ENCODE measurements around the gene NUP62CL.
"Not testable (repeated sequence)": the region's sequence is repeated elsewhere in the genome, so short reads cannot be mapped to it uniquely, and the experiment has no call there.

Gene NUP62CL

DNA sequence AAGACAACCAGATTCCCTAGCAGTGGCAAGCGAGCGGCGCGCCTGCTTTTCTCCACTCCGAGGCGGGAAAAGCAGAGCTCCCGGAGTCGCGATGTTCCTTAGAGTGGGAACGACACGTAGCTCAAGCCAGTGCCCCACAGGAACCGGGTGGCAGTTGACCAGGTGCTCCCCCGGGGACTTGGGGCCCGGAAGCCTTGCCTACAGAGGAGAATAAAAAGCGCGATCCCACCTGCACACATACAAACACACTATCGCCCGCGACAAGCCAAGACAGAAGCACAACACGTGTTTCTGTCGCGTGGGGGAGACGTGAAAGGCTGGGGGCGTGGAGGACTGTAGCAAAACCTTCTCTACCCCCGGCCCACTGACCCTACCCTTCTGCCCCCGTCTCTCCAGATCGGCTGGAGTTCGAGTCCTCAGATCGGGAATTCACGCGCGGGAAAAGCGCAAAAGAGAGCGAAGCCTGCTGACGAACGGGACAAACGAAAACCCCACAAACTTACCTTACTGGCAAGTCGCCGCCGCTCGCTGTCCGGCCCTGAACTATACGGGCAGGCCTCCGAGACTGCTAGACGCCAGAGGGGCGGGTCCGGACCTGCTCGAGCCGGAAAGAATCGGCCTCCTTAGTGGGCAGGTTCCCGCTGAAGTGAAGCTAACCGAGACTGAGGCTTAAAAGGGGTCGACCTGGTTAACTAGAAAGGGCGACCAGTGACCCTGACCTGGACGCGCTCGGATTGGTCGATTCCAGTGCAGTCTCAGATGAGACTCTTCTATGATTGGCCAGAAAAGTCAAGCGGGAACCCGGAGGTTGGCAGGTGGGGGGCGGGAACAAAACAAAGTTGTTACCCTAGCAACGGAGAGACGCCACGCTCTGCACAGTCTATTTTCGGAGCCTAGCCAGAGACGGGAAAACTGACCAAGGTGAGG, at the start of gene NUP62CL, which contains the start of gene DNAAF6:
TSS of gene NUP62CL (minus strand) at position 664 of the 927 bp plus-strand sequence. CDS start 31,287 bp downstream, outside the sequence.
TSS of gene DNAAF6 (plus strand) at position 842 of the 927 bp plus-strand sequence. CDS start 6,265 bp downstream, outside the sequence.
- no peak for DNase-seq (ENCODE audit: low read depth)

DNA sequence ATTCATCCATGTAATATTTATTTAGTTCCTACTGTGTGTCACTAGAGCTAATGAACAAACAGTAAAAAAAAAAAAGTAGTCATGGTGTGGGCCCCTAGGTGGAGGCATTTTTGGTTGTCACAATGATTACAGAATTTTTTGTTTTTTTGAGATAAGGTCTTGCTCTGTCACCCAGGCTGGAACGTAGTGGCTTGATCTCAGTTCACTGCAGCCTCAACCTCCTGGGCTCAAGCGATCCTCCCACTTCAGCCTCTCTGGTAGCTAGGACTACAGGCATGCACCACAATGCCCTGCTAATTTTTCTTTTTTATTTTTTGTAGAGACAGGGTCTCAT, 22.2 kb upstream of the NUP62CL start:
- no peak for DNase-seq (ENCODE audit: low read depth)

GRCh38 chrX:107227780-107228485, 21.7 kb upstream of the NUP62CL start:
- no peak for DNase-seq (ENCODE audit: low read depth)

DNA sequence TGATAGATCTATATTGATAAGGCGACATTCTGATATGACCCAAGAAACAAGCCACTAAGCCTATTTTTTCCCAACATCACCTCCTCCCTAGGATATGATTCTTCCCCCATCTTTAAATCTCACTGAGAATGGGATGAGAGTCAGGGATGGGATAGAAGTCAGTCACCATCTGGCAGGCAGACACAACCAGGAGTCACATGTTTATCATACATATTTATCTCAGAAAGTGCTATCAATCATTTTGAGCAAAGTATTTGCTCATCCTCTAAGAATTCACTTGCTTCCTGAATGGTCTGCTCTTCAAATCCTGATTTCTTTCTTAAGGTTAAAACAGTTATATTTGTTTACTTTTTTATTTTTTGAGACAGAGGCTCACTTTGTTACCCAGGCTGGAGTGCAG, 20.5 kb upstream of the NUP62CL start:
- no peak for DNase-seq (ENCODE audit: low read depth)

- DNase-seq (ENCODE audit: low read depth) = no peak
Observed at GRCh38 chrX:107213477-107213876, 7.2 kb upstream of the NUP62CL start.

- no peak for DNase-seq (ENCODE audit: low read depth)
Observed at GRCh38 chrX:107207943-107208342, 1.7 kb upstream of the NUP62CL start.

- DNase-seq (ENCODE audit: low read depth) = no peak
Observed at GRCh38 chrX:107207089-107207488, 856 bp upstream of the NUP62CL start.

GRCh38 chrX:107206697-107207065, 448 bp upstream of the NUP62CL start:
- DNase-seq (ENCODE audit: low read depth) = no peak

- no peak for DNase-seq (ENCODE audit: low read depth)
Observed at GRCh38 chrX:107204068-107204605, 2.1 kb downstream of the NUP62CL start.

- no peak for DNase-seq (ENCODE audit: low read depth)
Observed at GRCh38 chrX:107199491-107199890, 6.7 kb downstream of the NUP62CL start.

DNA sequence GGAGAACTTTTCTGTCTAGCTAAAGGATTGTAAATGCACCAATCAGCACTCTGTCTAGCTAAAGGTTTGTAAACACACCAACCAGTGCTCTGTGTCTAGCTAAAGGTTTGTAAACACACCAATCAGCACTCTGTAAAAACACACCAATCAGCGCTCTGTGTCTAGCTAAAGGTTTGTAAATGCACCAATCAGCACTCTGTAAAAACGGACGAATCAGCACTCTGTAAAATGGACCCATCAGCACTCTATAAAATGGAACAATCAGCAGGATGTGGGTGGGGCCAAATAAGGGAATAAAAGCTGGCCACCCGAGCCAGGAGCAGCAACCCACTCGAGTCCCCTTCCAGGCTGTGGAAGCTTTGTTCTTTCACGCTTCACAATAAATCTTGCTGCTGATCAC, 8.2 kb downstream of the NUP62CL start:
- DNase-seq (ENCODE audit: low read depth) = not testable (repeated sequence)

DNA sequence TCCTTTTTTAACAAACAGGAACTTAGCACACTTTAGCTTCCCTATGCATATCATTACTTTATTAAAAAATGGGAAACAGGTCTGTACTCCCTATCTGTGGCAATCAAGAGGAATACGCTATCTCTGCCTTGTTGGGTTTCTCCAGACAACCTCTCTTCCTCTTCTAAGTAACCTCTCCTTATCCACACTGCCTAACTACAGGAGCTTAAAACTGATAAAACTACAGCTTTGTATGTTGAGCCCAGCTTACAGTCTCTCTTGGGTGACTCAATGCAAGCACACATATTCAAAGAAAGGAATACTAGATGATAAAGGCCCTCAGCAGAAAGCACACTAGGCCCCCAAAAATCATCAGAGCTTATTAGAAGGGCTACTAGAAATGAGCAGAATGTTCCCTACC, 8.9 kb downstream of the NUP62CL start:
- DNase-seq (ENCODE audit: low read depth) = no peak

- DNase-seq (ENCODE audit: low read depth) = no peak
Observed at GRCh38 chrX:107171369-107172102, 34.7 kb downstream of the NUP62CL start.

GRCh38 chrX:107168712-107169111, 37.5 kb downstream of the NUP62CL start:
- DNase-seq (ENCODE audit: low read depth) = no peak

- no peak for DNase-seq (ENCODE audit: low read depth)
Observed at GRCh38 chrX:107168257-107168656, 38.0 kb downstream of the NUP62CL start.

DNA sequence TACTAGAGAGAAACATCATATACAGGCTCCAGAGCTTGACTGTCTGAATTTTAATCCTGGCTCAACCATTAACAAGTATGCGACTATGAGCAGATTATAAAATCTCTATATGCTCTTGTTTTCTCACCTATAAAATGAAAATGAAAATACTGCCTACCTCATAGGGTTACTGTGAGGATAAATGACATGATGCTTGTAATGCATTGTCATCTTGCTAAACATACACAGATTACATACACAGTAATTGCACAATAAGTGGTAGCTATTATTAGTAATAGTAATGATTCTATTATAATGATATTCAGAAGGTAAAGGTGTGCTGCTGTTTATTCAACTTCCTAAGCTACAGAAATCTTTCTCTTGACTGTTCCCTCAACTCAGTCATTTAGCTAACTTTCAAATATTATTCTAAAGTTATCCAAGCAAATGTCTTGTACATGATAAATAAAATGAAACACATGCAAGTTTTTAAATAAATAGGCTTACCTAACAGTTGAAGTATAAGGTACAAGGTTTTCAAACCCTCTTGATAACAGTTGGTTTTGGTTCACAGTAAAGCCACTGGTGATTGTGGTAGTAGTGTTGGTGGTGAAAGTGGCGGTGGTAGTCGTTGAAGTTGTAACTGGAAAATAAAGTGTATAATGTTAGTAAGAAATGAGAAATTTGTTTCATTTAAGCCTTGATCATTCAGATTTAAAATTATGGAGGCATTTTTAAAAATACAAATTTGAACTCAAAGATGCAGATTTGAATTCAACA, 38.9 kb downstream of the NUP62CL start:
- no peak for DNase-seq (ENCODE audit: low read depth)

GRCh38 chrX:107157618-107158017, 48.6 kb downstream of the NUP62CL start:
- not testable (repeated sequence) for DNase-seq (ENCODE audit: low read depth)

GRCh38 chrX:107155621-107156430, 50.4 kb downstream of the NUP62CL start:
- not testable (repeated sequence) for DNase-seq (ENCODE audit: low read depth)

GRCh38 chrX:107154787-107155620, 51.2 kb downstream of the NUP62CL start:
- no peak for DNase-seq (ENCODE audit: low read depth)

- no peak for DNase-seq (ENCODE audit: low read depth)
Observed at GRCh38 chrX:107153005-107153404, 53.2 kb downstream of the NUP62CL start.

All from stimulated activated CD8-positive, alpha-beta memory T cell treated with anti-CD3 and anti-CD28 coated beads, Interleukin-15, amount 100 ng/mL, for 24 hours (primary cell).